GM12874 (cell line): ENCODE results near the gene PAFAH1B2.

Source experiments
- CTCF ChIP-seq: IDR thresholded peaks from 2 replicates; pipeline ENCODE4 v1.5.1; 2011; ENCODE audit warnings: low read depth, mild to moderate bottlenecking, control low read depth, low read length, moderate library complexity; ENCODE audit not compliant: insufficient read depth

The PAFAH1B2 gene

GRCh38 chr11:117225553-117226170 lies 81.6 kb downstream of the PAFAH1B2 start:
- no peak for TF ChIP-seq CTCF
